Brain microvascular endothelial cell (primary cell): Measurements from ENCODE around the gene ACP1.

Experiments
- DNase-seq: peaks from one replicate; pipeline ENCODE4 v3.0.0-alpha.2; 2020
- H3K27ac ChIP-seq: fragments of 250-450 bp; sonication (Bioruptor Pico); 2 replicates; pipeline ENCODE4 v1.5.1; 2020; ENCODE audit warnings: mild to moderate bottlenecking, moderate library complexity
- H3K27me3 ChIP-seq: fragments of 250-450 bp; sonication (Bioruptor Pico); replicated peaks from 2 replicates; pipeline ENCODE4 v1.5.1; 2020; ENCODE audit warnings: mild to moderate bottlenecking
- H3K36me3 ChIP-seq: fragments of 250-450 bp; sonication (Bioruptor Pico); replicated peaks from 2 replicates; pipeline ENCODE4 v1.5.1; 2020; ENCODE audit warnings: mild to moderate bottlenecking
- H3K4me3 ChIP-seq: 2 replicates; pipeline ENCODE4 v1.5.1; 2011; ENCODE audit warnings: low read depth, mild to moderate bottlenecking, control low read depth, low read length, moderate library complexity
- in situ Hi-C: cut with HindIII; loops from 2 replicates; pipeline ENCODE4 v1.10.0; 2017; ENCODE audit warnings: low sequenced_read_pairs, low pct_ligation_motif_present
- TF ChIP-seq, protein P1 (sequence below): IDR thresholded peaks from 2 replicates; pipeline ENCODE4 v1.5.1; 2011; ENCODE audit warnings: low read depth, mild to moderate bottlenecking, moderate library complexity, low read length, control low read depth, inconsistent platforms; ENCODE audit errors: missing control alignments

ACP1 gene

DNA sequence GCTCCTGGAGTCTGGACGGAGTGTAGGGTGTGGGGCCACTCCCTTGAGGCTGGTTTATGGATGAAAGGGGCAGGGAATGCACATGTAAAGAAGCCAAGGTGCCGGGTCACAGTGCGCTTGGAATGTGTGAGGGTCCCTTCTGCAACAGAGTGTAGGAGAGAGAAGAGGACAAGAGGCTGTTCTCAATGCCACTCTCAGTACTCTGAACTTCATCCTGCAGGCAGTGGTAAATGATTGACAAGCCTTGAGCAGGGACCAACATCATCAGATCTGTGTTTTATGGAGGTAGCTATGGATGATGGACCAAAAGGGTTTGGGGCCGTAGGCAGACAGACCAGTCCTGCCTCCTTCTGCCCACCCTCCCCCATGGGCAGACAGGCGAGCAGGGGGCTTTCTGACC, 30.3 kb downstream of the ACP1 start:
- in situ Hi-C loops = no loop called here

GRCh38 chr2:296354-296753, 31.6 kb downstream of the ACP1 start:
- no peak overlapping the region for H3K4me3 ChIP-seq
- no peaks in the 10 kb centered on the region for H3K36me3 ChIP-seq
- no peak overlapping the region for H3K27ac ChIP-seq
- in situ Hi-C loops = no loop called here
- H3K27me3 ChIP-seq = no peaks in the 10 kb centered on the region
- TF ChIP-seq, protein P1, sequence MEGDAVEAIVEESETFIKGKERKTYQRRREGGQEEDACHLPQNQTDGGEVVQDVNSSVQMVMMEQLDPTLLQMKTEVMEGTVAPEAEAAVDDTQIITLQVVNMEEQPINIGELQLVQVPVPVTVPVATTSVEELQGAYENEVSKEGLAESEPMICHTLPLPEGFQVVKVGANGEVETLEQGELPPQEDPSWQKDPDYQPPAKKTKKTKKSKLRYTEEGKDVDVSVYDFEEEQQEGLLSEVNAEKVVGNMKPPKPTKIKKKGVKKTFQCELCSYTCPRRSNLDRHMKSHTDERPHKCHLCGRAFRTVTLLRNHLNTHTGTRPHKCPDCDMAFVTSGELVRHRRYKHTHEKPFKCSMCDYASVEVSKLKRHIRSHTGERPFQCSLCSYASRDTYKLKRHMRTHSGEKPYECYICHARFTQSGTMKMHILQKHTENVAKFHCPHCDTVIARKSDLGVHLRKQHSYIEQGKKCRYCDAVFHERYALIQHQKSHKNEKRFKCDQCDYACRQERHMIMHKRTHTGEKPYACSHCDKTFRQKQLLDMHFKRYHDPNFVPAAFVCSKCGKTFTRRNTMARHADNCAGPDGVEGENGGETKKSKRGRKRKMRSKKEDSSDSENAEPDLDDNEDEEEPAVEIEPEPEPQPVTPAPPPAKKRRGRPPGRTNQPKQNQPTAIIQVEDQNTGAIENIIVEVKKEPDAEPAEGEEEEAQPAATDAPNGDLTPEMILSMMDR = no peak
- DNase-seq = no peak

More for the DNA sequence above, 30.3 kb downstream of the ACP1 start:
- Histone ChIP-seq H3K4me3 (no peak overlapping the region), H3K36me3 (no peaks in the 10 kb centered on the region), H3K27me3 (no peaks in the 10 kb centered on the region), H3K27ac (no peak overlapping the region)
- TF ChIP-seq, protein P1 = no peak
- no peak for DNase-seq

- Histone ChIP-seq H3K4me3 (no peak overlapping the region), H3K27ac (no peak overlapping the region), H3K36me3 (no peaks in the 10 kb centered on the region), H3K27me3 (no peaks in the 10 kb centered on the region)
- DNase-seq = no peak
- in situ Hi-C loops = no loop called here
- TF ChIP-seq, protein P1 = no peak
These were observed 40.6 kb downstream of the ACP1 start for GRCh38 chr2:305366-305765.

DNA sequence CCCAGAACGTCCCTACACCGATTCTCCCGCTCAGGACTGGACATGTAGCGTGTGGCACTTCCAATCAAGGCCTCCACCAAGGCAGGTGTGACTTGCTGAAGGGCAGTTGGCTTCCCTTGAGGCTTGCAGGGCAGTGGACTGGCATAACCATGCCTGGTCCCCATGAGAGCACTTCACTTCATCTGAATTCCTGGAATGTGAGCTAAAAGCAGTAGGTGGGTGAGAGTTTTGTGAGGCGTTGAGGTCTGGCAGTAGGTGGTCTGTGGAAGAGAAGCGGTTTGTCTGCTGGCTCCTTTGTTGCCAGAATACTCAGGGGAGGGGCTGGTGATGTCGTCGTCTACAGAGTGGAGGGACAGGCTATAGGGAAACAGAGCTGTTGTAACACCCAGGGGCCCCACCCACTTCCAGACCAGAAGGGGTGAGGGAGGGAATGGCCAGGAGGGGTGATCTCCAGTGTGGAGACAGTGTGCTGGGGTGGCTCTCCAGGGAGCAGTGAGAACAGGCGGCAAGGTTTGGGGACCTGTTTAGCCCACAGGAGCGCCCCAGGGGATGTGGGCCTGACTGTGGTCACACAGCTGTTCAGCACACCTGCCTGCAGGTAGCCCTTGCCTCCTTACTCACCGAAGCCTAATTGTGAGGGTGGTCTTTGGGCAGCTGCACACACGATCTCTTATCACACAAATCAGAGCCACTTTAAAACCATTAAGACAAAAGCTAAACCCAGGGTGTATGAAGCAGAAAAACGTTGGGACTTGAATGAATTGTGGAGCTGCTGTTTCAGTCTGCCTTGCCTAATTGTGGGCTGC, 44.6 kb downstream of the ACP1 start:
- no peak for DNase-seq
- no peaks in the 10 kb centered on the region for H3K36me3 ChIP-seq
- TF ChIP-seq, protein P1 = no peak
- no peak overlapping the region for H3K4me3 ChIP-seq
- H3K27me3 ChIP-seq = no peaks in the 10 kb centered on the region
- H3K27ac ChIP-seq = no peak overlapping the region
- in situ Hi-C loops = no loop called here

- H3K4me3 ChIP-seq = no peak overlapping the region
- H3K36me3 ChIP-seq = no peaks in the 10 kb centered on the region
- in situ Hi-C loops = no loop called here
- DNase-seq = no peak
- no peak overlapping the region for H3K27ac ChIP-seq
- TF ChIP-seq, protein P1 = no peak
- H3K27me3 ChIP-seq = no peaks in the 10 kb centered on the region
These were observed 45.3 kb downstream of the ACP1 start for GRCh38 chr2:309954-310510.

DNA sequence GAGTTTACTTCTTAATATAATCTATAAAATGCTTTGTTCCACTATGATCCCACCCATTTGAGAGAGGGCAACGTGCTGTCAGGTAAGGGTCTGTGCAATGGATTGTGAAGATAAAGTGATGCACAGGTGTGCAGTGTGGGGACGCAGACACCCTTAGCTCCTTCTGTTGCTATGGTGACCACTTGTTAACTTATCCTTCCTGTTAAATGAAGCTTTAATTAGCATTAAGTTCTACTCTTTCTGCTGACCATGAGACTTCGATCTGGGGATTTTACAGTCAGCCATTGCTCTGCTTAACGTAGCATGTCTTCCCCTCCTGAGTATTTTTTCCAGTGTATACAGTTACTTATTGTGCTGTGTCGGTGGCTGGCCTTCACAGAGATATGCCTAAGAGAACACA, 46.2 kb downstream of the ACP1 start:
- TF ChIP-seq, protein P1 = no peak
- in situ Hi-C loops = no loop called here
- DNase-seq = no peak
- H3K27ac ChIP-seq = no peak overlapping the region
- no peak overlapping the region for H3K4me3 ChIP-seq
- H3K36me3 ChIP-seq = no peaks in the 10 kb centered on the region
- H3K27me3 ChIP-seq = no peaks in the 10 kb centered on the region
